ENCODE measurements around the gene ACER3.
"Not testable (repeated sequence)": the region's sequence is repeated elsewhere in the genome, so short reads cannot be mapped to it uniquely, and the experiment has no call there.

Gene ACER3

DNA sequence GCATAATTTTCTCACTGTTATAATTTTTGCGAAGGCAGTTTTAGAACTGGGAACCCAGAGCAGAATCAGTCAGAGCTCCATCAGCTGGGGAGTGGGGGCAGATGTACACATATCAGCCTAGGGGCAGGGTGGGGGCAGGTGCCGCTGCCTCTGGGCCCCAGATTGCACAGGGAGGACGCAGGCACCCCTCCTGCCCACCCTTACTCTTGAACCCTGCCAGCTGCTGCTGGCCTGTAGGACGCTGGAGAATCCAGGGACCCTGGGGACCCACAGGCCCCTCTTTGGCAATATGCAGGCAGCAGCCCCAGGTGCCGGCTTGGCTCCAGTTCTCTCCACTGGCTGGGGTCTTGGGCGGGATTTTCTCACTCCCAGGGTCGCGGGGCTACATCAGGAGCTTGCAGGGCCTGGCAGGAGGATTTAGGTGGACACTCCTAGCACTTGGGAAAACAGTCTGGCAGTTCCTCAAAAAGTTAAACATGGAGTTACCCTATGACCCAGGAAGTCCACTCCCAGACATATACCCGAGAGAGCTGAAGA, 197.3 kb downstream of the ACER3 start:
- no peak for DNase-seq

DNA sequence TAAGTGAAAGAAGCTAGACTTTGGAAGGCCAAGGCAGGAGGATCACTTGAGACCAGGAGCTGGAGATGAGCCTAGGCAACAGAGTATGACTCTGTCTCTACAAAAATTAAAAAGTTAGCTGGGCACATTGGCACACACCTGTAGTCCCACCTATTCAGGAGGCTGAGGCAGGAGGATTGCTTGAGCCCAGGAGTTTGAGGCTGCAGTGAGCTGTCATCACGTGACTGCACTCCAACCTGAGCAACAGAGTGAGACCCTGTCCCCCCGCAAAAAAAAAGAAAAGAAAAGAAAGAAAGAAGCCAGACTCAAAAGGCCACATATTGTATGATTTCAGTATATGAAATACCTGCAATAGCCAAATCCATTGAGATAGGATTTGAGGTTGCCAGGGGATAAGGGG, 198.2 kb downstream of the ACER3 start:
- no peak for DNase-seq

DNA sequence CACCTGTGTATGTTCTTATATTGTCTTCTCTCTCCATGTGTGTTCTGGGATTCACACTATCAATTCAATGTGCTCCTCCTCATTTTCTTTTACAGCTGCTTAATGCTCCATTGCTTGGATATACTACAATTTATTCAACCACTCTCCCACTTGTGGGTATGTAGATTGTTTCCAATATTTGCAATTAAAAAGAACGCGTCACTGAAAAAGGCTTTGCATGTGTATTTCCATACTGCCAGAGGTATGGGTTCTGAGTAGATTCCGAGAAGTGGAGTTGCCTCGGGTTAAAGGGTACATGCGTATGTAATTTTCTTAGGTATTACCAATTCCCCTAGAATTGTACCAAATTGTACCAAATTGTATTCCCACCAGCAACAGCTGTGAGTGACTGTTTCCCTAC, 199.1 kb downstream of the ACER3 start:
- no peak for DNase-seq

- no peak for DNase-seq
Observed at GRCh38 chr11:77060234-77060633, 199.5 kb downstream of the ACER3 start.

DNA sequence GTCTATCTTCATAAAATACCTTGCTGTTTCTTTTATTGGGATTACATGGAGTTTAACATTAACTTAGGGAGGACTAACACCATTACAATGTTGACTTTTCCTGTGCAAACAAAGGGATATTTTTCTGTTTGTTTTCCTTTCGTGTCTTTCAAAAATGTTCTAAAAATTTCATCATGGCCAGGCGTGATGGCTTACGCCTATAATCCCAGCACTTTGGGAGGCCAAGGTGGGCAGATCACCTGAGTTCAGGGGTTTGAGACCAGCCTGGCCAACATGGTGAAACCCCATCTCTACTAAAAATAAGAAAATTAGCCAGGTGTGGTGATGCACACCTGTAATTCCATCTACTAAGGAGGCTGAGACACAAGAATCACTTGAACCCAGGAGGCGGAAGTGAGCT, 200.5 kb downstream of the ACER3 start:
- not testable (repeated sequence) for DNase-seq

DNA sequence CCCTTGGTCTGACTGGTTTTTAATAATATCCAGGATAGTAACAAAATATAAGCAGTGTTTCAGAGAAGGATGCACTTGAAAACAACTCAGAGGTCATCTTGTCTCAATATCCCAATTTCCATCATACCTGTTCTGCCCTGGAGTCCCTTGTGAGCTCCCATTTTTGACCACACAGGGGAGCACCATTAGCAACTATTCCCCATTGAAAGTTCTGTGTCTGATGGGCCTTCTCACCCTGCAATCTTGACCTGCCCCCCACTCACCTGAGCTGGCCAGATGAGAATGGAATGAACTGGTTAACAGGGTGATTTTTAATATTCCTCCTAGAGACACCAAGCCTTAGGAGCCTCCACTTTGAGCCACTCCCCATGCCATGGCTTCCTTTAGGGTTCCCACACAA, 202.2 kb downstream of the ACER3 start:
- no peak for DNase-seq

GRCh38 chr11:77063407-77063806, 202.7 kb downstream of the ACER3 start:
- DNase-seq, result no peak

DNA sequence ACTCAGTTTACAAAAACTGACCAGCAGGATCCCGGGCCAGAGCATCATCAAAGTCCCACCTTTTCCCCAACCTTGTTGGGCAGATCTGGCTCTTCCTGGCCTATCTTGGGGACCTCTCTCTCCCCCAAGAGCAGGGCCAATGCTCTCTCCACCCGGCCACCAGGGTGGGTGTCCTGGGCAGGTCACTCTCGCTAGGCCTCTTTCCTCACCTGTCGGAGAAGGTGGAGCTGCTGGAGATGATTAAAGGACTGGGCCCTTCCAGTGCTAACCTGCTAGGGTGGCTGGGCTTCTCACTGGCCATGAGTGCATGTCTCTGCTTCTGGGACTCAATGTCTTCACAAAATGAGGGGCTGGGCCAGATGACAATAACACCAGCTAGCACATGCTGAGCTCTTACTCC, 203.1 kb downstream of the ACER3 start:
- DNase-seq, result no peak

DNA sequence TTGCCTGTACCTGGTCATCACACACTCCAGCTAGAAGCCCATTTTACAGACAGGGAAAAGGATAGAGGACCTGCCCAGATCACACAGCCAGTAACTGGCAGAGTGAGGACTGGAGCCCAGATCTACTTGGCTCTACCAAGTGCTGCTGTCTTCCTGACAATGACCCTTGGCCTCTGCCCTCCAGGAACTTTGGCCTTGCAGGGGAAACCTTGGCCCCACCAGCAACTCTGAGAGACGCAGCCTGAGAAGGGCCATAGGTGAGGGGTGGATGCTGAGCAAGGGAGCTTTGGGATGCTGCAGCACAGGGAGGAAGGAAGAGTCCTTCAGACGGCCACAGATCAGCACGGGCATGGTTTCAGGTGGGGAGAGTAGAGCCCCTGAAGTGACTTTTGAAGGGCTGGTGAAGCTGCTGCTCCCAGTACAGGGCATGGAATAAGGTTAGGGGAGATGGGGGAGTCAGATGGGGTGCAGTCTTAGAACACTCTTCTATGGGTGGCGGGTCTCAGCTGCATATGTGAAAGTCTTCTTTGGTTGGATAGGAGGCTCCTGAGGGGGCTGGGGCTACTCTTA, 204.0 kb downstream of the ACER3 start:
- DNase-seq, result no peak

DNA sequence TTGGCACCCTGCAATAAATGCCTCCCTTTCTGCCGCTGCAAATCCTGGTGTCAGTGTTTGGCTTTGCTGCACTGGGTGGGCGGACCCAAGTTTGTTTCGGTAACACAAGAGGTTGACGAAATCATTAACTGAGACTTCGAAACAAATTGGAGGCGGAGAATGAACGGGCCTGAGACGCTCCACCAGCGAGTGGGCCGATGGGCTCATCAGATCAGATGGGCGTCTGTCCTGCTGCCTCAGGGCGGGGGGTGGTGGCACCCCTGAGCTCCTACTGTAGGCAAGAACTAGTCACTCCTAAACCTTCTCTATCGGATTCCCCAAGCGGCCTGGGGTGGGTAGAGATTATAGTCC, 205.1 kb downstream of the ACER3 start:
- peak in 14 of 56 donors; percentile 49 to 66 (median 56) for DNase-seq

DNA sequence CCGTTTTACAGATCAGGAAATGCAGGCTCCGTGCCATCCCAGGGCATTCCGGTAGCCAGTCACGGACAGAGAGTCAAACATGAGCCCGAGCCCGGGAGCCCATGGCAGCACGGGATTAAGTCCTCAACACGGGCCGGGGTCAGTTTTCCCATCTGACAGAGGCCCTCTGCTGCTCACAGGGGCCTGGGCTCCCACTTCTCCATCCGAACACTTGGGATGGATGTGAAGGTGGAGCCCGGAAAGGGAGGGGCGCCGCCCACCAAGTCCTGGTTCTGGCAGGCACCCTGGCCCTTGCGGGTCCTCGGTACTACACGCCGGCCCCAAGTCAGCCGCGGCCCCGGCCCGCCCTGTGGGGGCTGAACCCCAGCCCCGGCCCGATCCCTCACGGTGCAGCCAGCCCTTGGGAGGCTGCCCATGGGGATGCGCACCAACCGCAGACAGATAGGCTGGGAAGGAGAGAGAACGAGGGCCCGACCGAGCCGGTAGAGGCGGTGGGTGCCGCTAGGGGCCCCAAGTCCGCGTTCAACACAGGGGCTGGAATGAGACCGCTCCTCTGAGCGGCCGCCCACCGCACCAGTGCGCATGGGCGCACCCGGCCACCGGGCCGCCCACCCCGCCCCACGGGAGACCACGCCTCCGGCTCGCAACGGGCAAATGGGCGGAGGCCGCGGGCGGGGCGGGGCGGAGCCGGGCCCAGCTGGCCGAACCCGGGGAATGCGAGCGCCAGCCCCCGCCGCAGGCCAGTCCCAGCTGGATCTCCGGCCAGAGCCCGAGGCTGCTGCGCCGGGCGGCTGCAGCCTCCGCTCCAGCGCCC, 205.7 kb downstream of the ACER3 start, which contains the start of gene CAPN5:
Gene CAPN5, plus strand, starts transcription at position 743 of the 814 bp plus-strand sequence. CDS start 17,916 bp downstream, outside the sequence.
- peak in 55 of 56 donors; percentile 51 to 96 (median 88) for DNase-seq

- no peak for DNase-seq
Observed at GRCh38 chr11:77067861-77068443, 207.2 kb downstream of the ACER3 start.

- no peak for DNase-seq
Observed at GRCh38 chr11:77068457-77069335, 208.0 kb downstream of the ACER3 start.

- DNase-seq, result no peak
Observed at GRCh38 chr11:77069336-77069968, 208.7 kb downstream of the ACER3 start.

- no peak for DNase-seq
Observed at GRCh38 chr11:77069969-77070582, 209.4 kb downstream of the ACER3 start.

GRCh38 chr11:77071077-77071476, 210.4 kb downstream of the ACER3 start:
- no peak for DNase-seq

- DNase-seq, result no peak
Observed at GRCh38 chr11:77071671-77072605, 211.2 kb downstream of the ACER3 start.

DNA sequence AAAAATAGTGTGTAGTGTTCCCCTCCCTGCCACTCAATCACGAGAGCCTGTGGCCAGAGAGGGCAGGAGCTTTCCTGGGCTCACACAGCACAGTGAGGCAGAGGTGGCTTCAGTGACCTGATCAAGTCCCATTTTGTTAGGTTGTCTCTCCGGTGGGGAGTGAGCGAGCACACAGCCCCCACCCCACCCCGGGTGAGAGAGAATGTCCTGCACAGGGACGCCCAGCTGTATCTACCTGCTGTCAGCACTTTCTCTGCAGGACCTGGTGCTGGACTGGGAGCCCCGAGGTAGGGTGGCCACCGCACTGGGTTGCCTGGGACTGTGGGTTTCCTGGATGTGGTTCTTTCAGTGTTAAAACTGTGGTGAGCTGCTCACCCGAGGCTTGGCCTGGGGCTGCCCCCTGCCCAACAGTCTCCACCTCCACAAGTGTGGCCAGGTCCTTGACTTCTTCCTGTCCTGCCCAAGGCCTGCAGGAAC, 212.2 kb downstream of the ACER3 start:
- DNase-seq, result no peak

Data from nucleus accumbens (tissue), 56 donors.